NCI-H1048 (cell line): Measurements from ENCODE around the gene HOXB4.

ENCODE experiments used
- DNase-seq: peaks from one replicate; lab custom pipeline; 2025; lab: John Stamatoyannopoulos, UW

Gene HOXB4

DNA sequence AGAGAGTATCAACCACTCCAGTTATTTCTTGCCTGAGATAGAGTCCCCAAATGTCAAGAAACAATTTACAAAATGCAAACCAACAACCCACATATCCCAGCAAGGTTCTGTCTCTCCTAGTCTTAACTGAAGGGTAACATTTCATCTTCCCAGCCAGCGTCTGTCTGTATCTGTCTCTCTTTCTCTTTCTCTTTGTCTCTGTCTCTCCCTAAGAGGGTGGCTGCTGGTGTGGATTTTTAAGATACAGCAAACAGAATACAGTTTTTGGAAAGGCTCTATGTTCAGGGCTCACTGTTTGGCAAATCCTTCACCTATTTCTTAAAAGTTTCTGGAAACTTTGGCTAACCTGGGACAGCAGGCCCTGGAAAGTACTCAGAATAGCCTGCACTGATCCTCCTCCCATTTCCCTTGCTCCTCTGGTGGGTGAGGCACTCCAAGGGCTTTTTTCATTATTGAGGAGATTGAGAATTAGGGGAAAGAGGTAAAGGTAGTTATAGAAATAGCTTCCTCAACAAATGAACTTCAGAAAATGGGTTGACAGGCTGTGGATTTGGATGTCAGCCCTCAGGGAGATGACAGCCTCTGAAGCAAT lies 6.2 kb downstream of the HOXB4 start:
- DNase-seq, result no peak

- DNase-seq, result no peak
Measured at GRCh38 chr17:48571024-48571818, 6.9 kb downstream of the HOXB4 start.

DNA sequence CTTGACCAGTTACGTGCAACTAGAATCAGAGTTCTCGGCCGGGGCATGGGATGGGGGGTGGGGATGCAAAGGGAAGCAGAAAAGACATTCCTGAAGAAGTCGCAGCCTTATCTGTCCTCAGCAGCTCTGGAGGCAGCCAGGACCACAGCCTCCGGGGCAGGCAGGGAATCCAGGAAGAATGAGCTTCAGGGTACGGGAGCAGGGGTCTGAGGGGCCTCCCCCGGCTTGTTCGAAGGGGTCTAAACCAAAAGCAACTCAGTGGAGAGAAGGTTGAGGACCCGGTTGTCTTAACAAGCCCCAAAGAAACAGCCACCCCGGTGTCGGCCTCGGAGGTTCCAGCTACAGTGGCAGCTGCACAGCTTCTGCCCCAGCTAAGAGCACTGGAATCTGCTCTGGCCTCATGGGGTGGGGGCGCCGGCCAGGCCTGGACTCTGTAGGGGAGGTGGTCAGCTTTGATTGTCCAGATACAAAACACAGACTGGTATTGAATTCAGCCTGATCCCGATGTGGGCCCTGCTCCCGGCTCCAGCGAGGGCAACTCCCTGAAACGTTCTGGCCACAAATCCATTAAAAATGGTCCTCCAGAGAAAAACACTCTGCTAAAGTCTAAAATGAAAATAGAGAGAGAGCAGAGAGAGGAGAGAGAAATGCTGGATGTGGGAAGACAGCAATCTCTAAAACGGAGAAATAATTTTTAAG lies 7.7 kb downstream of the HOXB4 start:
- no peak for DNase-seq

DNA sequence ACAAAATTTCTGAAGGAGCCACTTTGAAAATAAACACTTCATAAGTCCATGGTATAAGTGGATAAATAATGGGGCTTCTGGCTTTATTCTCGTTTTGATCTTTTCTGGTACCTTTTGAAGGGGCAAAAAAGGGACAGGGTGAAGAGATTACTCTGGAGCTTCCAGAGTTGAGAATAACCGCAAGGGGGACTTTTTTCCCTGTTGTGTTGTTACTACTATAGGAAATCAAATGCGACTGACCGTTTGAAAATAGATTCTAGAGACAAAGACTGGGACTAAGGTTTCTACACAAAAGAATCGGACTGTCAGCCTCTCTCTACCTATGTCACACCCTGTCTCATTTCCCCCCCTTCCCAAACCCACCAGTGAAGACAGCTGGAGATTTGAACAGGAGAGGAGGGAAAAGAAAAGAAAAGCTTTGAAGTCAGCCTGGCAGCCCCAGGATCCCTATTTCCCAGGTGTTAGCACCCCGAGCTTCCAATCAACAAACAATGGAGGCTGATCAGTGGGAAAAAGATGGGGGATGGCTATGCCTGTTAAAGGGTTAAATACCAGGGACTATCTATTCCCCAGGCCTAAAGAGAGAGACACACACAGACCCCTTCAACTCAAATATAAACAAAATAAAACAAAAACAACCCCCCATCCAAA lies 8.4 kb downstream of the HOXB4 start:
- no peak for DNase-seq

DNA sequence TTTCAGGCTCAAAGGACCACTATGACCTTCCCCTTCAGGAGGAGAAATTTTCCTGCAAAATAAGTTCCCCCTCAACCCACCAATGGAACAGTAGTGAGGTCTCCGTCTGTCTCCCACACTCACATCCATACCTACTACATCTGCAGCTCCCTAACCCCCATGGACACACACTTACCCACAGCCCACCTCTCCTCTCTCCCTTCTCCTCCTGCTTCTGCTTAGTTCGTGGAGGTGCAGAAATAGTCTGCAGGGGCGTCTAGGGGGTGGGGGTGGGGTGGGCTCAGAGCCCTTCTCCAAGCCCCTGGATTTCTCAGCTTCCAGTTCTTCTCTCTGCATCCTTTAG lies 8.9 kb downstream of the HOXB4 start:
- no peak for DNase-seq

- no peak for DNase-seq
Measured at GRCh38 chr17:48568499-48569239, 9.5 kb downstream of the HOXB4 start.

GRCh38 chr17:48567646-48568354 lies 10.3 kb downstream of the HOXB4 start:
- DNase-seq, result no peak

GRCh38 chr17:48567209-48567608 lies 10.9 kb downstream of the HOXB4 start:
- no peak for DNase-seq

GRCh38 chr17:48566717-48567116 lies 11.4 kb downstream of the HOXB4 start:
- no peak for DNase-seq

DNA sequence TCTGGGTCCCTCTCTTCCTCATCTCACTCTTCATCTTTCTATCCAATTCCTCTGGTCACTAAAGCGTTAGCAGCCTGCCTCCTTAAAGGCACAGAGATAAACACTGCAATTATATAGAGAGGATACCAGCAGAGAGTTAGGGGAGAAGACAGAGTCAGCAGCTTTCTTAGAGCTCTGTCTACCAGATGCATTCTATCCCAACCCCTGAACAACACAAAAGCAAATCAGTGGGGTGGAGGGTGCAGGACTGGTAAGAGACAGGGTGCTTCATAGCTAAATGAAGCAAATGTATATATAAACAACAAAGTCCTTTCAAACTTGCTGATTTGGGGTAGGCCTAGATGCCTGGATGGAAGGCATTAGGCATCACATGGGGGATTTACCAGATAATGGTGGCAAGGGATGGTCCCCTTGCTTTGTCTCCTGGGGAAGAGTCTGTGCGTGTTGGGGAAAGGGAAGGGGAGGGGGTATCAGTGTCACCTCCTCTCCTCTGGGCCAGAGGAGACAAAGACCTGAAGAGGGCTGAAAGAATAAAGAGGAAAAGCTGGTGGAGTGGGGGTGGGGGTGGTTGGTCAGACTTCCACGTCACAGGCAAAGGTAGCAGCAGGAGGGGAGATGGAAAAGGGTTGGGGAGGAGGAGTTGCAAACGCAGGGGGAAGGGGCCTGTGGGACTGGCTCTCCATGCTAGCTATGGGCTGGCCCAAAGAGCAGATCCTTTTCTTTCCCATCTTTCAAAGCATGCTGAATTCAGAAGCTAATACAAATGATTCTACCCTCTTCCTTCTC lies 12.0 kb downstream of the HOXB4 start:
- no peak for DNase-seq

- DNase-seq, result no peak
Measured at GRCh38 chr17:48565022-48565554, 13.1 kb downstream of the HOXB4 start.

GRCh38 chr17:48564188-48565021 lies 13.7 kb downstream of the HOXB4 start:
- no peak for DNase-seq

GRCh38 chr17:48563867-48564187 lies 14.3 kb downstream of the HOXB4 start:
- DNase-seq, result no peak

GRCh38 chr17:48563385-48563838 lies 14.7 kb downstream of the HOXB4 start:
- DNase-seq, result no peak

DNA sequence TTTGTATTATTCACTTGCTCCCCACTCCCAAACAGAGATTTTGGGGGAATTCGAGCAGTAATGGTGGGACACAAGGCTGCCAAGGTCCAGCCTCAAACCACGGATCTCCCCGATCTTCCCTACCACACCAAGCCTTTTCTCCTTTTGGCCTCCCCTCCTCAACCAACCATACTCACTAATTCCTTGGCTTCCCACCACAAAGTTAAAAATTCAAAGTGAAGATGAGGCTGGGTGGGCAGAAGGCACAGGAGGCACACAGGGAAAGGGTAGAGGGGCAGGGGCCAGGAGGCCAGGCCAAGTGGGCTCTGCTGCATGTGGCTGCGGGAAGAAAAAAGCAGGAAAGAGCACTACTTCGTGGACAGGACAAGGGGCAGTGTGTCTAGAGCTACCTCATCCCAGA lies 15.2 kb downstream of the HOXB4 start:
- DNase-seq, result no peak

DNA sequence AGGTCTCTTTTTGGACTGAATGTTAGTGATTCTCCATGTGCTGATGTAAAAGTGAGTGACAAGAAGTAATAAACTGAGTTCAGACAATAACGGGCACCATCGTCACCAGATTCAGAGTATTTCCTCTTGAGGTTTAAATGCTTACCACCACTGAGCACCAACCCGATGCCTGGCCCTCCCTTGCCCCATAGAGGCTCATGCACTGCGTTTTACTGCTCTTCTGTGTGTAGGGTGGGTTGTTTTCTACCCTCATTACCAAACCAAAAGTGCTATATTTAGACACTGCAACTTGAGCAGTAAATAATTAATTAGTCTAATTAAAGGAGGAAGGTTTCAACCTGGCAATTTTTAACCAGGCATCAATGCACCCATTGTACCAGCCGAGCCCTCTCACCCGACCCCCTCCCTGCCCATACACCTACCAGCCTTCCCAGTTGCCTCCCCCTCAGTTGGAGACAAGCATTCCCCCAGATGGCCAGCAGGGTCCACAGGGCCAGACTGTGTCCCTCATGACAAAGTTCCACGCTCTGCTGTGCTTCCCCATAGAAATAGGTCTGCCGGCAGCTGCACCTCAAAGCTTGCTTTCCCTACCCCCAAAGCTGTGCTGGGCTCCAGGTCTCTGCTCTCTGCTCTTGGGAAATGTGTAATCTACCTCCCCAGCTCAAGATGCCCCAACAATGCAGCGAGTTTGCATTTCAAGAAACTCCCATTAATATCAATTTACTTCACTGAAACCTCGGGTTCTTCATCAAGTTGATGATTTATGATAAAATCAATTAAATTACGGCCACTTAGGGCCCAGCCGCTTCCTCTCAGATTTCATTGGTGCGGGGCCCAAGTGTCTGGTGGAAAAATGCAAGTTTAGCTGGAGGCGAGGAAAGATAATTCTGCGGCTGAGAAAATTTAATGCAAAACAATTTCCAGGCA lies 16.0 kb downstream of the HOXB4 start:
- DNase-seq, result no peak

DNA sequence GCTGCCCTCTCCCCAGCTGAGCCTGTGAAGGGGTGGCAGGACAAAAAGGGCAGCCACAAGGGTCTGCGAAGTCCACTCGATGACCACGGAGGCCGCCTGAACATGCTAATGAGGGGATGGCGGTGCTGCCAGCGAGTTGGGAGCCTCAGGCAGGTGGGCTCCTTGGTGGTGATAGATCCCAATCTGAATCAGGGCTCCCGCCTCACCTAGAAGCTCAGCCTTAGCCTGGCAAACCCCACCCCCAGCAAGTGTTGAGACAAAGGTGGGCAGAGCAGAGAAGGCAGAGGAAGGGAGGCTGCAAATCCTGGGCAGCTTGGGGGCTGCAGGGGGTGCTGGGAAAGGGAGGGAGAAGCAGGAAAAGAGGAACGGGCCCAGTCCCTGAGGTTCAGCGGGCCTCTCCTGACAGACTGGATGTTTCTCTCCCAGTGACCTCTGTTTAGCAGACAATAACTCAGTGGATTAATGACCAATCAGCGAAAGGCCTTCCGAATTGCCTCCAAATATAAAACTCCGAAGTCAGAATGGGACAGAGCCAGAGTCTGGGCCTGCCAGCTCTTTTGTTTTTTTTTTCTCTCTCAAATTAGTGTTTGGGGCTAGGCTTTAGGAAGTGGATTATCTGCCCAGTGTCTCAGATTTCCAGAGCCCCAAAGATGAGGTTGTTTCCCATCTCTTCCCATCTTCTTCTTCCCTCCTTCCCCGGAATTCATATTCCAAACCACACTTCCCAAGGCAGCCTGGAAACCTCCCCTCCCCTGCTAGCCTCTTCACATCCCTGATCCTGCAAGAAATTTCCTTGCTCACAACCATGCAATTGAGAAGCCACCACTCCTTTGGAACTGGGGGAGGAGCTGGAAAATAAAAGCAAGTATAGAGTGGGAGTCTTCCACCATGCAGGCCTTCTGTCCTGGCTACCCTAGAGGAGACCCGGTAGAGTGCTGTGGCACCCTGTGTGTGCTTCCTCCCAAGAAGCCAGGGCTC lies 18.0 kb downstream of the HOXB4 start:
- no peak for DNase-seq
